Esophagus mucosa (tissue), 1 donor: ENCODE measurements around the gene U2AF2. TPM values are rescaled to one million over a fixed set of nuclear protein-coding genes. Genes with fewer than 3 reads are reported as not detected.

Experiments
- ATAC-seq: fragments of 200-7000 bp; cut with Tn5 transposase; one replicate; pipeline ENCODE4 v1.9.1; 2020
- total RNA-seq: library from RNA; stranded (reverse); gene quantifications from one replicate; pipeline ENCODE4 v1.2.4, GENCODE V29; 2023
- donor health status: DM: yes; HTN: yes; CAD: no.

U2AF2 gene
- total RNA-seq, 1 donor from 2014 or later = 108 TPM

DNA sequence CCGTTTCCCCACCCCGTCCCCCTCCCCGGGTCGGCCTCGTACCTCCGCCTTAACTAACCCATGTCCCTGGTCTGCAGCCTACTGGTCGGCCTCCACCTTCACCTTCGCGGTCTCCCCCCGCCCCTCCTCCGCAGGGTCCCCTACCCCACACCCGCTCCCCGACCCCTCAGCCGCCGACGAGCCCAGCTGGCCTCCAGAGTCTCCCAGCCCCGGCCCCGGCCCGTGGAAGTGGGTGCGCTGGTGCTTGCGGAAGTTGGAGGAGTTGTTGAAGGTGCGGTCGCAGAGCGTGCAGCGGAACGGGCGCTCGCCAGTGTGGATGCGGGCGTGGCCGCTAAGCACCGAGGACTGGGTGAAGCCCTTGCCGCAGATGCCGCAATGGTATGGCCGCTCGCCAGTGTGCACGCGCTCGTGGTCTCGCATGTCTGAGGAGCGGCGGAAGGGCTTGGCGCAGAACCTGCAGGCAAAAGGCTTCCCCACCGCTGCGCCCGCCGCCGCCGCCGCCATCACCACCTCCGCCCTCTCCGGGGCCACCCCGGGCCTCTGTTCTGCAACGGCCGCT lies 33.1 kb upstream of the U2AF2 start:
- no peak for ATAC-seq

- no peak for ATAC-seq
These were observed 32.4 kb upstream of the U2AF2 start for GRCh38 chr19:55622242-55622969.

DNA sequence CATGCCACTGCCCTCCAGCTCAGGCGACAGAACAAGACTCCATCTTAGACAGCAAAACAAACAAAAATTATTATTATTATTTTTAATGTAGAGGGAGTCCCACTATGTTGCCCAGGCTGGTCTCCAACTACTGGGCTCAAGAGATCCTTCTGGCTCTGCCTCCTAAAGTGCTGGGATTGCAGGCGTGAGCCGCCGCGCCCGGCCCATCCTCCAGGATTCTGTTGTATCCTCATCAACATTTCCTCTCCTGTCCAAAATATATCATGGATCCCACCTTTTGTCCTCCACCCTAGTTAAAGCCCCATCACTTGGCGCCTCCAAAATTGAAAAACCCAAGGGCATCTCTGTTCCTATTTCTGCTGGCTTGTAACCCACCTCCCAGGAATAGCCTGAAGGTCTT lies 31.7 kb upstream of the U2AF2 start:
- ATAC-seq = no peak

DNA sequence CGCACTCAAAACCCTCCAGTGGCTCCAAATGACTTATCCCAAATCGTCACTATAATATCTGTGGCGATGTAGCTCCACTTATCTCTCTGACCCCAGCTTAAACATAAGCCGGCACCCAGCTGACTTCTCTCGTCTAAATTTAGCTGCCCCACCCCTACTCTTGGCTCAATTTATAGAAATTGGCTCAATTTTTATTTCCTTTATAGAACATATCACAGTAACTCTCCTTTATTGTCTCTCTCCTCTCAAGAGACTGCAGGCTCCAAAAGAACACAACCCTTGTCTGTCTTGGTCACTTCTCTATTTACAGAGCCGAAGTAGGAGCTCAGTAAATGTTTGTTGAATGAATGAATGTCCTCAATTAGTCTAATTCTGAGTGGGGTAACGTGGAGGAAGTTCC lies 31.3 kb upstream of the U2AF2 start:
- no peak for ATAC-seq

DNA sequence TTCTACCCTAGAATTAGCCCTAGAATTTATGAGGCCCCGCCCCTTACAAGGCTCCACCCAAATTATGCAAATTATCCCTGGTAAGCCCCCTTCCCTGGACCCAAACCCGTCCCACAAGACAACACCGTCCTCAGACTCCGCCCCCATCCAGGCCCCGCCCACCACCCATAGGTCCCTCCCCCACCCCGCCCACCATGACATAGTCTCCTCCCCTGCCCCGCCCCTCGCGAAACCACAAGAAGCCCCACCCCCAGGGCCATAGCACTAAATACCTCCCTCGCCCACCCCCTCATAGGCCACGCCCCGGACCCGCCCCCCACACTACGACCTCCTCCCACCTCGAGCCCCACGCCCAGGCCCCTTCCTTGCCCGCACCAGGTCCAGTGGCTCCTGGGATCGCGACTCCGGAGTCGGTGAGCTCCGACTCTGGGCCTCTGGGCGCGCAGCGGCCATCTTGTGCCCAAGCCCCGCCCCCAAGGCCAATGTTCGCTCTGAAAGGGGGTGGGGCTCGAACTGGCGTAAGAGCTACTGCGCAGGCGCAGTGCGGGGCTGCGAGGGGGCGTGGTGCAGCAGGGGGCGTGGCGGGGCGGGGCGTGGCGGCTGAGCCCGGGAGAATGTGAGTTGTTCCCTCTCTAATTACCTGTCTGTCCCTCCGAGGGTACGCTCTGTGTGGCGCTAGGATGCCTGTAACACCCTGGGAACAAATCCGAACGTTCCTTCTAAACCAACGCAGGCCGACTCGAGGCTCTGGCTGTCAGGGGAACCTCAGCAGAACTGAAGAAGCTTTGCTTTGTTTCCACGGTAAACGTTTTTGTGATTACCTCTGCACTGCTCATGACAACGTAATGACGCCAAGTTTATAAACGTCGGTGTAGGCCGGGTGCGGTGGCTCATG lies 30.5 kb upstream of the U2AF2 start, which contains the start of gene ZNF784:
Gene ZNF784 (minus strand): TSS at position 458 of the 895 bp plus-strand sequence. CDS start 5 bp downstream, at position 453.
- peak; percentile 93 for ATAC-seq

GRCh38 chr19:55625004-55625326 lies 29.9 kb upstream of the U2AF2 start:
- ATAC-seq = no peak

DNA sequence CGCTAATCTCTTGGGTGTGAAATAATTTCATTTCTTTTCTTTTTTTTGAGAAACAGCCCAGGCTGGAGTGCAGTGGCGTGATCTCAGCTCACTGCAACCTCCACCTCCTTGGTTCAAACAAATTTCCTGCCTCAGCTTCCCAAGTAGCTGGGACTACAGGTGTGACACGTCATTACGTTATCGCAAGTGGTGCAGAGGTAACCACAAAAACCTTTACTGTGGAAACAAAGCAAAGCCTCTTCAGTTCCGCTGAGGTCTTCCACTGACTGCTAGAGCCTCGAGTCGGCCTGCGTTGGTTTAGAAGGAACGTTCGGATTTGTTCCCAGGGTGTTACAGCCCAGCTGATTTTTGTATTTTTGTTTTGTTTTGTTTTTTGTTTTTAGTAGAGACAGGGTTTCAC lies 28.5 kb upstream of the U2AF2 start:
- no peak for ATAC-seq

GRCh38 chr19:55632463-55632834 lies 22.4 kb upstream of the U2AF2 start:
- peak; percentile 77 for ATAC-seq

DNA sequence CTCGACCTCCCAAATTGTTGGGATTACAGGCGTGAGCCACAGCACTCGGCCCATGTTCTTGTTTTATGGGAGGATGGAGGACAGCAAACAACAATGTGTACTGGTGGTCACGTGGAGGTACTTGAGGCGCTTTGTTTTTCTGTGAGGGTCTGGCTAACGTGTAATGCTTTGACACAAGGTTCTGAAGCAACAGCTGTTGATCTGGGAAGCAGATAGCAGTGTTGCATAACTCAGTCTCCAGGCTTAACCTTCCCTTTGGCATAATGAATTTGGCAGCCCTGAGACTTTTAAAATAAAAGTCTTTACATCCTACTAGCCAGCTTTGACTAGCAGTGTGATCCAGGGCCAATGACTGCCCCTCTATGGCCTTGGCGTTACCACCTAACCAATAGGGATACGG lies 21.0 kb upstream of the U2AF2 start:
- no peak for ATAC-seq

DNA sequence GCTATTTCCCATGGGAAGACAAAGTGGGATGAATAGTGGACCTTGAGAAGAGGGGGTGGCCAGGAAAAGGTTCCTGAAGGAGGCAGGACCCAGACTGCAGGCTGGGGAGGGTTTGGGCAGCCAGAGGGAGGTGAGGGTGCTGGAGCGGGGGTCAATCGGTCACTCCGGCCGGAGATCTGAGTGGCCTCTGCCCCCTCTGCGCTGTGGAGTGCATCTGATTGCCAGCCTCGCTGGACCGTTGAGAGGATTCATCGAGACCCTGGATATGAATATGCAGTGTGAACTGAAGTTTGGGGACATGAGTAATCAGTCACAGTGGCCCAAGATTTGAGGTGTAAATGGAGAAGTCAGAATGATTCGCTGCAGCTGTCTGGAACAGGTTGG lies 19.5 kb upstream of the U2AF2 start:
- ATAC-seq = peak; percentile 3

DNA sequence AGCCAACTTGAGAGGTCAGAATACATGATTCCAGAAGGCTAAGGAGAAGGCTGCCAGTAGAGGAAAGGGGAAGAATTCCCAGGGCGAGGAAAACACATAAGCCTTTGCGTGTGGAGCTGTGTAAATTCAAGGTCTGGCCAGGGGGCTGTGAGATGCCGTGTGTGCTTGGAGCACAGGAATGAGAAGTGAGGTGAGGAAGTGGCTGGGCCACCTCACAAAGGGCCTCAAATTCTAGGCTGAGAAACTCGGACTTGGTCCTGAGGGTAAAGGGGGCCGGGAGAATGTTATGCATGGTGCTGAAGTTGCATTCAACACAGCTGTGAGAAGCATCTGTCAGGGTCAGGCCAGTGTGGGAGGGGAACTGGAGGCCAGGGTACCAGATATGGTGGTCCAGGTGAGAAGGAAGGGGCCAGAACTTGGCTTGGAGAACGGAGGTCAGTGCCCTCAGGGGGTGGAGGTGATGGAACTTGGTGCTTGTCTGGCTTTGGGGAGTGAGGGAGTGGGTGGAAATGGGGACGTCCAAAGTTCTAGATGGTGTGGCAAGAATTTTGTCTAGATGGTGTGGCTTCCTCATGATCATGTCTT lies 18.9 kb upstream of the U2AF2 start:
- ATAC-seq = no peak

DNA sequence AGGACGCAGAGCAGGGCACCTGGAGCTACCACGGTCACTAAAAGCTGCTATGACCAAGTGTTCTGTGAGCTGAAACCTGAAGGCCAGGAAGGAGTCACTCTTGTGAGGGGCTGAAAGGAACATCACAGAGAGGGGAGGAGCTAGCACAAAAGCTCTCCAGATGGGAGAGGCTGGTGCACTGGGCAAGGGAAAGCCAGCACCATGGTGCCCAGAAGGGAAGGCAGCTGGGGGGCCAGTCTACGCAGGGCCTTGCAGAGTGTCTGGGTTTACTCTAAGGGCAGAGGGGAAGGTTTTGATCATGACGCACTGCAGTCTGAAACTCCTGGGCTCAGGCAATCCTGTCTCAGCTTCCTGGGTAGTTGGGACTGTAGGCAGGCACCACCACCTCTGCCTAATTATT lies 18.1 kb upstream of the U2AF2 start:
- ATAC-seq = no peak

- no peak for ATAC-seq
These were observed 17.3 kb upstream of the U2AF2 start for GRCh38 chr19:55637534-55637933.

- ATAC-seq = no peak
These were observed 15.9 kb upstream of the U2AF2 start for GRCh38 chr19:55638864-55639359.

DNA sequence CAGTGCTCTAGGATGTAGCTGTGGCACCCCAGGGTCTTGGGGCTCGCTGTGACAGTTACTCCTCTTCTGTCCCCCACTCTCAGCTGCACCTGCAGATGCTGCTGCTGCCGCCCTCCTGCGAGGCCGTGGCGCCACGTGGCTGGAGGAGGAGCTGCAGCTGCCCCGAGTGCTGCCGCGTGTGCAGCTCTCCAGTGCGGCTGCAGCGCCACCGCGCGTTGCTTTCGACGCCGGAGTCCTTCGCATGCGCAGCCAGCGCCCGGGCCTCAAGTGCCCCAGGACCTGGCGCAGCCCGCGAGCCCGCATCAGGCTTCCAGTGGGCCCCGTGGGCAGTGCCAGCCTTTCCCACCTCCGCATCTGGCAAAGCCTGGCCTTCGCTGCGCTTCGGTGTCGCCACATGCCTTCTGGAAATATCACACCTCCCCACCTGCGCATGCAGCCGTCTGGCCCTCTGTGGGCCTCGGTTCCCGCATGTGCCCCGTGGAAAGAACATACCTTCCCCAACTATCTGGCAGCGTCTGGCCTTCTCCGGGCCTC lies 14.7 kb upstream of the U2AF2 start:
- peak; percentile 41 for ATAC-seq

DNA sequence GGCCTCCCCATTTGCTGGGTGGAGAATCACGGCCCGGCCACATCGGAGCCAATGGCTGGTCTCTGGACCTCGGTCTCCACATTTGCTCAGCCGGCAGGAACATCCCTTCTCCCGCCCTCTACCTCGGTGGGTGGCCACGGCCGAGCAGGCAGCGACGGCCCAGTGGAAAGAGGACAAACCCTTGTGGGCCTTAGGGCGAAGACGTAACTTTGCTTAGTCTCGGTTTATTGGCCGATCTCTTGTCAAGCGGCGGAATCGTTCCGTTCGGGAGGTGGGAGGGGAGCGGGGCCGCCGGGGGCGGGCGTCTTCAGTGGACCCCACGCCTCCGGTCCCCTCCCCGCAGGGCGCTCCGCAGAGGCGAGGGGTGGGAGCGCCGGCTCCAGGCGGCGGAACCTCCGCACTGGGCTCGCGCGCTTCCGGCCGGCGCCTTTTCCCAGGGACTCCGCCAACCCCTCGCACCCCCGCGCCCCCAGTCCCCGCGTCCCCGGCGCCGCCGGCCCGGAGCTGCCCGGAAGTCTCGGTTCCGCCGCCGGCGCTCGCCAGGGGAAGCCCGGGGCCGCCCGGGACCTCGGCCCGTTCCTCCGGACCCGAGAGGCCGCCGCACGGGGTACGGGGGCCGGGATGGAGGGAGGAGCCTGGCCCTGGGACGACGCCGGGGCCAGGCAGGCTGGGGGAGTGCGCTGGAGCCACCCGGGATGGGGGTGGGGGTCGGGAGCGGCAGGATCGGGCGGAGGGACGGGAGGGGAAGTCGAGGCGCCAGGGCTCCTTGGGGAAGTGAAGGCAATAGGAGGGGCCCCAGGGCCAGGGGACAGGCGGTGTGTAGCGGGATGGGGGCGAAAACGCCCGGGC lies 14.0 kb upstream of the U2AF2 start, which contains the start of gene ZNF580:
Gene ZNF580 (plus strand): TSS at position 426 of the 849 bp plus-strand sequence. CDS start 1,507 bp downstream, outside the sequence.
- ATAC-seq = peak; percentile 34

DNA sequence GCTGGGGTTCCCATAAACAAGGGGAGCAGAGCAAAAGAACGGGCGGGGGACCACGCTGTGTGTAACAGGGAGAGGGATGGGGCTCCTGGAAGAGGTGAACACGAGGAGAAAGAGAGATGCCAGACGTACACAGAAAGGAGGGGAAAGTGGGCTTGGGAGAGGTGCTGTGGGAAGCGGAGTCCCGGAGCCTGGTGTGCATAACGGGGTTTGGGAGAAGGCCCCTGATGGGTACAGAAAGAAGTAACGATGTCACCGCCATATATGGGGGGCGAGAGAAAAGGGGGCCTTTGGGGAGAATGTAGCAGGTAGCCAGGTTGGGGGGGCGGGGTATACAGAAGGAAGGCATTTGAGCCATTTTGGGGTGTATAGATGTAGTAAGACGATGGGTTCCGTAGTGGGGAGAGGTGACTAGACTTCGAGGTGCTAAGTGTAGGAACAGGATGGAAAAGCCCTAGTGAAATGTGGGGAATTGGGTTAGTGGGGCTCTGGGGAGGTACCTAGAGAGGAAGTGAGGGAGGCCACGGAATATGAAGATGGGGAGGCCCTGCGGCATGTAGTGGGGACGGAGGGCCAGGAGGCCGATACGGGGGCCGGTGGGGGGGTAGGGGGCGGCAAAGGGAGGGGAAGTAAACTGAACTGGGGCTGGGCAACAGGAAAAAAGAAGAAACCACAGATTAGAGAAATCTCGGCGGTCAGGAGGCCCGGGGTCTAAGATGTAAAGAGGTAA lies 13.2 kb upstream of the U2AF2 start:
- no peak for ATAC-seq

DNA sequence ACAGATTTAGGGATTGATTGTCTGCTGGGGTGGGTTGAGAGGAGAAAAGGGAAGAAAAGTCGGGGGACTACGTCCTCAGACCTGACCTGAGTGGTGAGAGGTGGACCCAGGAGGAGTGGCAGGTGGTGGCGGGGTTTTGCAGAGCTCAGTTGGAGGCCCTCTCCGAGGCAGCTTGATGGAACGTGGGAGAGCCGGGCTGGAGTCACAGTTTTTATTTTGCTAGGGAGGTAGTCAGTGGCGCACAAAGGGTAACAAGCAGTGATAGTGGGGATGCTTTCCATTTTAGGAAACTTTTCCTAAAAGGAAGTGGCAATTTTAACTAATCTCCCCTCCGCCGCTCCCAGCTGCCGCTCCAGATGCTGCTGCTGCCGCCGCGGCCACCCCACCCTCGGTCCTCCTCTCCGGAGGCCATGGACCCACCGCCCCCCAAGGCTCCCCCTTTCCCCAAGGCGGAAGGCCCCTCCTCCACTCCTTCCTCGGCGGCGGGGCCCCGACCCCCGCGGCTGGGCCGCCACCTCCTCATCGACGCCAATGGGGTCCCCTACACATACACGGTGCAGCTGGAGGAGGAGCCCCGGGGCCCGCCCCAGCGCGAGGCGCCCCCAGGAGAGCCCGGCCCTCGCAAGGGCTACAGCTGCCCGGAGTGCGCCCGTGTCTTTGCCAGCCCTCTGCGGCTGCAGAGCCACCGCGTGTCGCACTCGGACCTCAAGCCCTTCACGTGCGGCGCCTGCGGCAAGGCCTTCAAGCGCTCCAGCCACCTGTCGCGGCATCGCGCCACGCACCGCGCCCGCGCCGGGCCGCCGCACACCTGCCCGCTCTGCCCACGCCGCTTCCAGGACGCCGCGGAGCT lies 12.5 kb upstream of the U2AF2 start:
- ATAC-seq = peak; percentile 20

DNA sequence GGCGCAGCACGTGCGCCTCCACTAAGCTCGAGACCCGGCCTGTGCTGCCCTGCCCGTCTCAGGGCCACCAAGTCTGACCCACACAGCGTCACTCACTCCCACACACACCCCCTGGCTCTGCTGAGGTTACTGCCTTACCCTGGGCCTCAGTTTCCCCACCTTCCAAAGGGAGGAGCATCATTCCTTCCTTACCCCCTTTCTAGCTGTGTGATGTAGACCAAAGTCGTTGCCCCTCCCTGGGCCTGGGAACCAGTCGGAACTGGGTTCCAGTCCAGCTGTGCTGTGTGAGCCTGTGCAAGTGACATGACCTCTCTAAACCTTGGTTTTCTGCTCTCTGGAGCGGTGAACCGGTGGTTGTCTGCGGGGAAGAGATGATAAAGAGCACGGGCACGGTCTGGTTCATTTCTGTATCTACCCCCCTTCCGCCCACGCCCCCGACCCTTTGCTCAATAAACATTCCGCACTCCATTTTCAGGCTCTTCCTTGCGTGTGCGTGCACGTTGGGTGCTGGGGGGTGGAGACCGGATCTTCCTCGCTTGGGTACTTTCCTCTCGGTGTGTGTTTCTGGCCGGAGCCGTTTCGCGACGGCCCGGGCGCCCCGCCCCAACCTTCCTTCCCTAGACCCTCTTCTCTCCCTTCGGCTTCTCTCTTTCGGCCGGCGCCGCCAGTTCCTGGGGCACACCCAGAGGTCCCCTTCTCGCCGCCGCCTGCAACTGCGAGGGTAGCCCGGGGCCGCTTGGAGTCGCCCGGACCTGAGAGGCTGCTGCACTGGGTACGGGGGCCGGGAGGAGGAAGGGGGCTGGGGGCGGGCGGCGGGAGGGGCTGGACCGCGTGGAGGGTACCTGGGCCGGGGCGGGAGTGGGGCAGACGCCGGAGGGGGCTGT lies 11.6 kb upstream of the U2AF2 start, which contains the start of gene ZNF581:
Gene ZNF581 (plus strand): TSS at position 647 of the 884 bp plus-strand sequence. CDS start 923 bp downstream, outside the sequence.
- peak; percentile 64 for ATAC-seq
